ENCODE results near the gene STARD10.

Gene STARD10

GRCh38 chr11:72760539-72761405 lies 33.1 kb downstream of the STARD10 start:
- DNase-seq = peak; percentile 84

- peak; percentile 45 for DNase-seq
These were observed 34.3 kb downstream of the STARD10 start for GRCh38 chr11:72759468-72759985.

- peak; percentile 78 for DNase-seq
These were observed 35.0 kb downstream of the STARD10 start for GRCh38 chr11:72758690-72759389.

- peak; percentile 45 for DNase-seq
These were observed 35.5 kb downstream of the STARD10 start for GRCh38 chr11:72758304-72758689.

- DNase-seq = no peak
These were observed 38.0 kb downstream of the STARD10 start for GRCh38 chr11:72755713-72756285.

- no peak for DNase-seq
These were observed 39.2 kb downstream of the STARD10 start for GRCh38 chr11:72754544-72755155.

GRCh38 chr11:72754149-72754543 lies 39.7 kb downstream of the STARD10 start:
- DNase-seq = no peak

GRCh38 chr11:72753341-72754148 lies 40.3 kb downstream of the STARD10 start:
- DNase-seq = peak; percentile 24

- DNase-seq = peak; percentile 70
These were observed 41.5 kb downstream of the STARD10 start, which contains the start of gene ARAP1 for GRCh38 chr11:72752088-72752914. ARAP1 (minus strand) TSS chr11:72752408; CDS start chr11:72727128, 25,280 bp downstream.

- DNase-seq = no peak
These were observed 42.4 kb downstream of the STARD10 start for GRCh38 chr11:72751116-72752087.

- DNase-seq = no peak
These were observed 43.2 kb downstream of the STARD10 start for GRCh38 chr11:72750556-72751115.

GRCh38 chr11:72750086-72750485 lies 43.8 kb downstream of the STARD10 start:
- no peak for DNase-seq

GRCh38 chr11:72747289-72747855 lies 46.5 kb downstream of the STARD10 start:
- DNase-seq = no peak

GRCh38 chr11:72746821-72747220 lies 47.0 kb downstream of the STARD10 start:
- no peak for DNase-seq

- no peak for DNase-seq
These were observed 47.8 kb downstream of the STARD10 start for GRCh38 chr11:72745925-72746550.

GRCh38 chr11:72745511-72745910 lies 48.3 kb downstream of the STARD10 start:
- no peak for DNase-seq

- no peak for DNase-seq
These were observed 49.4 kb downstream of the STARD10 start for GRCh38 chr11:72744474-72744873.
